Right lobe of liver (tissue), 6 donors: ENCODE data around the gene ZRANB1. TPM values are rescaled to one million over a fixed set of nuclear protein-coding genes. Genes with fewer than 3 reads are reported as not detected.
A peak's percentile ranks its signal among the peaks of the same experiment; 100 is the strongest.

Experiments
- ATAC-seq, 4 donors: fragments of 200-7000 bp; cut with Tn5 transposase; one replicate each; pipeline ENCODE4 v1.9.1; 2020; ENCODE audit warnings: mild to moderate bottlenecking in 4 of 4, moderate library complexity in 4 of 4
- DNase-seq, 3 donors: peaks; one replicate each; pipeline ENCODE4 v3.0.0-alpha.2; 2020
- H3K27ac ChIP-seq, 3 donors: fragments of 200-600 bp; one replicate each; pipeline ENCODE4 v1.8.0; 2022
- H3K27me3 ChIP-seq, 2 donors: fragments of 200-600 bp; one replicate each; pipeline ENCODE4 v1.8.0; 2022
- H3K36me3 ChIP-seq, 4 donors: fragments of 200-600 bp; sonication (generic) in 1 of 4; one replicate each; pipeline versions ENCODE4 v1.5.1 to v1.8.0; 2017 to 2022; ENCODE audit warnings: control low read depth in 1 of 4
- H3K4me1 ChIP-seq, 4 donors: fragments of 200-600 bp; sonication (generic) in 1 of 4; one replicate each; pipeline versions ENCODE4 v1.5.1 to v1.8.0; 2017 to 2022; ENCODE audit warnings: control low read depth in 1 of 4
- H3K4me3 ChIP-seq, 3 donors: fragments of 200-600 bp; one replicate each; pipeline ENCODE4 v1.8.0; 2022
- H3K9me3 ChIP-seq, 4 donors: fragments of 200-600 bp; sonication (generic) in 1 of 4; one replicate each; pipeline versions ENCODE4 v1.5.1 to v1.8.0; 2017 to 2022; ENCODE audit warnings: control low read depth in 1 of 4
- POLR2A ChIP-seq: fragments of 450-650 bp; IDR thresholded peaks from one replicate; pipeline ENCODE4 v1.6.1; 2017; ENCODE audit warnings: antibody characterized with exemption, mild to moderate bottlenecking
- WGBS: methylation state at CpG from one replicate; pipeline ENCODE4 v1.1.6; 2018; ENCODE audit warnings: low coverage, low lambda C conversion rate; ENCODE audit not compliant: insufficient coverage; ENCODE audit errors: missing lambda C conversion rate; 5-methylcytosine and 5-hydroxymethylcytosine counted together
- intact Hi-C, 2 donors: fragments of 100-400 bp; cut with DNase I; formaldehyde crosslinking; loops; one replicate each; pipeline versions ENCODE4 v1.11.2 to v1.14.1; 2022
- total RNA-seq, 6 experiments: library from RNA; depleted of rRNA in 2 of 6; stranded (reverse); fragments of >200 nt in 2 of 6; fragmentation: NEBNext Ultra II Directional in 3 of 6; extraction: Animal tissue kit (Norgen Biotek cat#: 25700) in 3 of 6; gene quantifications; one replicate each; pipeline versions ENCODE4 v1.1.0 to v1.2.4, GENCODE V29; 2016 to 2023
- TF ChIP-seq, protein P1 (sequence below), 4 donors: fragments of 200-600 bp in 3 of 4; fragments of 450-650 bp in 1 of 4; IDR thresholded peaks; one replicate each; pipeline versions ENCODE4 v1.5.1 to v1.8.0; 2016 to 2022; ENCODE audit warnings: antibody characterized with exemption in 4 of 4, mild to moderate bottlenecking in 2 of 4
- donor health status: DM: no; HTN: yes; CAD: no.
- donor health status: DM: no; HTN: no; CAD: no.
- donor health status: DM: no; HTN: no; CAD: no.
- donor health status: DM: no; HTN: yes; CAD: no.
- donor health status: DM: no; HTN: yes; CAD: no.

The ZRANB1 gene
- total RNA-seq, 6 experiments from 2014 or later: 8.6 to 17.6 (median 11.6) TPM

DNA sequence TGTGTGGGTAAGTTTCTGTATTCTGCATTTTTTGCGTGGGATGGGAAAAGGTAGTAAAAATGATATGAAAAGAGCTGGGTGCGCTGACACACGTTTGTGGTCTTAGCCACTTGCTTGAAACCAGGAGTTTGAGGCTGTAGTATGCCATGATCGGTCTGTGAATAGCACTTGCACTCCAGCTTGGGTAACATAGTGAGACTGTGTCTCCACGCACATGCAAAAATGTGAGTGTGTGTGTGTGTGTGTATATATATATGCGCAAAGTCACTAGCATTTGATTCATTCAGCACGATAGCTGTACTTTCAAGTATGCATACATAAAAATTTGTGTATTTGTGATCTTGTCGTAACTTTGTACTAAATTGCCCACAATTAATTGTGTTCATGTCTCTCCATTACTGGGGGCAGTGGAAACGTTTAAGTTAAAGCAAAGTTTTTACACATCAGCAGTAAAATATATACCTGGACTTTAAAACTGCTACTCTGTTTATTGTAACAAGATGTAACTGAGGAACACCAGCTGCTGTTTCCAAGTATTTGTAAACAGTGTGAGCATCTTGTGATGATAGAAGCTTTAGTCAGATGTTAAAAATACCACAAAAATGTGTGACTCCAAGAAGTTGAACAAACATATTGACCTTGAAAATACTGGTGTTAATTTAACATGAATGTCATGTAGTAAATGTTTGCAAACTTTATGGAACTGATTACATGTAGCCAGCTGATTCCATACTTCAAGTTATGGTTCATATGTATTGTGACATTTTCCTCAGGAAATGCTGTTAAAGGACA is 1.6 kb downstream of the ZRANB1 start:
- H3K27me3 ChIP-seq: no peaks in the 10 kb centered on the region
- peak overlapping the region; percentile 22 to 70 (median 60) for H3K27ac ChIP-seq
- H3K9me3 ChIP-seq: no peaks in the 10 kb centered on the region
- peaks cover 3 to 75% (median 32%) of the 10 kb centered on the region in 4 donors for H3K4me1 ChIP-seq
- TF ChIP-seq, protein P1, sequence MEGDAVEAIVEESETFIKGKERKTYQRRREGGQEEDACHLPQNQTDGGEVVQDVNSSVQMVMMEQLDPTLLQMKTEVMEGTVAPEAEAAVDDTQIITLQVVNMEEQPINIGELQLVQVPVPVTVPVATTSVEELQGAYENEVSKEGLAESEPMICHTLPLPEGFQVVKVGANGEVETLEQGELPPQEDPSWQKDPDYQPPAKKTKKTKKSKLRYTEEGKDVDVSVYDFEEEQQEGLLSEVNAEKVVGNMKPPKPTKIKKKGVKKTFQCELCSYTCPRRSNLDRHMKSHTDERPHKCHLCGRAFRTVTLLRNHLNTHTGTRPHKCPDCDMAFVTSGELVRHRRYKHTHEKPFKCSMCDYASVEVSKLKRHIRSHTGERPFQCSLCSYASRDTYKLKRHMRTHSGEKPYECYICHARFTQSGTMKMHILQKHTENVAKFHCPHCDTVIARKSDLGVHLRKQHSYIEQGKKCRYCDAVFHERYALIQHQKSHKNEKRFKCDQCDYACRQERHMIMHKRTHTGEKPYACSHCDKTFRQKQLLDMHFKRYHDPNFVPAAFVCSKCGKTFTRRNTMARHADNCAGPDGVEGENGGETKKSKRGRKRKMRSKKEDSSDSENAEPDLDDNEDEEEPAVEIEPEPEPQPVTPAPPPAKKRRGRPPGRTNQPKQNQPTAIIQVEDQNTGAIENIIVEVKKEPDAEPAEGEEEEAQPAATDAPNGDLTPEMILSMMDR (IDR thresholded peaks at IDR 0.05): no peak
- TF ChIP-seq POLR2A: no peak
- no peak overlapping the region for H3K4me3 ChIP-seq
- H3K36me3 ChIP-seq: no peaks in the 10 kb centered on the region
- DNase-seq (no peak), ATAC-seq (no peak)
- intact Hi-C loops: no loop called here
- WGBS: 74% methylated on average over 8 of the region's 9 CpGs

DNA sequence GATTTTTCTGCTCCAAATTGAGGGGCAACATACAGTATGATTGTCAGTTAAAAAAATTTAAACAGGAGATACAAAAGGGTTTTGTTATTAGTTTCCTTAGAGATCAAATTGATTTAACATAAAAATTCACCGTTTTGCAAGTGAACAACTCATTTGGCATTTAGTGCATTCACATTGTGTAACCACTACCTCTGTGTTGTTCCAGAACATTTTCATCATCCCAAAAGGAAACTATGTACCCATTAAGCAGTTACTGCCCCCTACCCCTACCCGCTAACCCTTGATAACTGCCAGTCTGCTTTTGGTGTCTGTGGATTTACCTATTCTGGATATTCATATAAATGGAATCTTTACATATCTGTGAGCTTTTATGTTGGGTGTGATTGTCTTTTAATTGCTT is 3.1 kb downstream of the ZRANB1 start:
- Histone ChIP-seq H3K27me3 (no peaks in the 10 kb centered on the region), H3K4me1 (peaks cover 3 to 66% (median 31%) of the 10 kb centered on the region in 4 donors), H3K9me3 (no peaks in the 10 kb centered on the region), H3K27ac (peak overlapping the region; percentile 52 to 70 (median 60)), H3K36me3 (no peaks in the 10 kb centered on the region), H3K4me3 (no peak overlapping the region)
- ATAC-seq (peak; percentile 45 to 73 (median 63)), DNase-seq (no peak)
- intact Hi-C loops: no loop called here
- WGBS: 36% methylated on average over 2 of the region's 2 CpGs
- TF ChIP-seq, protein P1 (IDR thresholded peaks at IDR 0.05): no peak
- TF ChIP-seq POLR2A: no peak

DNA sequence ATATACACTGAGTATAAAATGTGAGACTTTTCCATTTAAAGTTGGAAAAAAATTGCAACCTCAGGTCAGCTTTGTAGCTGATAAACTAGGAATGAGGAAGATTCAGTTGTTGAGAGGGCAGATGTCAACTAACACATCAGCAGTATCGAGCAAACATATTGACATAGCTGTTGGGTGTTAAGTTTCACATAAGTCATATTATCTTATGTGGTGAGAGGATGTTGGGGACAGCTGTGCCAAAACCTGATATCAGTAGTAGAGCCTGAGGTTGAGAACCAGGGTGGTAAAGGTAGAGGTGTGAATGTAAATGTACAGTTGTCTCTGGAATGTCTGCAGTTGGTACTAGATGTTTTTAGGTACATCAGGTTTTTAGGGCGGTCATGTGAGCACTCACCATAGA is 5.0 kb downstream of the ZRANB1 start:
- H3K9me3 ChIP-seq: no peaks in the 10 kb centered on the region
- peak overlapping the region; percentile 52 to 70 (median 60) for H3K27ac ChIP-seq
- DNase-seq (no peak), ATAC-seq (peak in 3 of 4 donors; percentile 7 to 71 (median 28))
- H3K4me3 ChIP-seq: no peak overlapping the region
- no peaks in the 10 kb centered on the region for H3K27me3 ChIP-seq
- TF ChIP-seq, protein P1 (IDR thresholded peaks at IDR 0.05): no peak
- no peak for TF ChIP-seq POLR2A
- peaks cover 3 to 56% (median 28%) of the 10 kb centered on the region in 4 donors for H3K4me1 ChIP-seq
- WGBS: 46% methylated on average over 2 of the region's 2 CpGs
- H3K36me3 ChIP-seq: no peaks in the 10 kb centered on the region
- intact Hi-C loops: no loop called here

DNA sequence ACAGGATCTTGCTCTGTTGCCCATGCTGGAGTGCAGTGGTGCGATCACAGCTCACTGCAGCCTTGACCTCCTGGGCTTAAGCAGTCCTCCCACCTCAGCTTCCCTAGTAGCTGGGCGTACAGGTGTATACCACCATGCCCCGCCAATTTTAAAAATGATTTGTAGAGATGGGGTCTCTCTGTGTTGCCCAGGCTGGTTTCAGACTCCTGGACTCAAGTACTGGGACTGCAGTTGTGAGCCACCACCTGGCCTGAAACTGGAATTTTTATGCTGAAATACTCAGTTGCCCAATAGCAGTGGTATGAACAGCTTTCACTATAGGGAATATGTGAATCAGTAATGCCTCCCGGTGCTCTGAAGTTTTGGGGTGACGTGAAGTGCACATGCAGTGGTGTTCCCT is 7.6 kb downstream of the ZRANB1 start:
- 76% methylated on average over 3 of the region's 5 CpGs for WGBS
- Histone ChIP-seq H3K27ac (peak overlapping the region in 2 of 3 donors; percentile 1 to 10), H3K9me3 (no peaks in the 10 kb centered on the region), H3K36me3 (no peaks in the 10 kb centered on the region), H3K4me3 (no peak overlapping the region), H3K27me3 (no peaks in the 10 kb centered on the region), H3K4me1 (peaks cover 2 to 52% (median 26%) of the 10 kb centered on the region in 4 donors)
- TF ChIP-seq, protein P1 (IDR thresholded peaks at IDR 0.05): peak in 3 of 4 donors; percentile 21 to 28 (median 22)
- no peak for TF ChIP-seq POLR2A
- intact Hi-C loops: no loop called here
- DNase-seq: no peak
- peak; percentile 58 to 69 (median 62) for ATAC-seq
